Liver (tissue), 3 donors: ENCODE measurements around the gene ERICH4.

ENCODE experiments used
- CTCF ChIP-seq: fragments of 150-350 bp; IDR thresholded peaks from 2 replicates; pipeline ENCODE4 v1.5.1; 2017; ENCODE audit warnings: improper control_type of control experiment, low read depth, low read length; ENCODE audit not compliant: missing input control
- TF ChIP-seq, protein P1 (sequence below): IDR thresholded peaks from 2 replicates; pipeline ENCODE4 v1.6.1; 2016; ENCODE audit warnings: antibody characterized with exemption
- donor health status: healthy.
- donor health status: healthy.

GRCh38 chr19:41478171-41478570 lies 35.2 kb downstream of the ERICH4 start:
- TF ChIP-seq CTCF: no peak
- TF ChIP-seq, protein P1, sequence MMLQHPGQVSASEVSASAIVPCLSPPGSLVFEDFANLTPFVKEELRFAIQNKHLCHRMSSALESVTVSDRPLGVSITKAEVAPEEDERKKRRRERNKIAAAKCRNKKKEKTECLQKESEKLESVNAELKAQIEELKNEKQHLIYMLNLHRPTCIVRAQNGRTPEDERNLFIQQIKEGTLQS: no peak
